Endometrial microvascular endothelial cells (primary cell): ENCODE measurements around the gene TUBB4B. TPM values are rescaled to one million over a fixed set of nuclear protein-coding genes. Genes with fewer than 3 reads are reported as not detected.

Source experiments
- in situ Hi-C: cut with HindIII; loops from 2 replicates; pipeline ENCODE4 v1.10.0; 2017; ENCODE audit warnings: low sequenced_read_pairs, low pct_unique_long_range_greater_than_20kb; ENCODE audit errors: inconsistent ontology term
- total RNA-seq: library from RNA; depleted of rRNA; stranded (reverse); fragments of >200 nt; gene quantifications from one replicate; pipeline ENCODE4 v1.2.3, GENCODE V29; 2015; ENCODE audit errors: inconsistent ontology term

The TUBB4B gene
- total RNA-seq, 1 donor from 2014 or later, result 1,061 TPM

- in situ Hi-C loops, result no loop called here
Observed at GRCh38 chr9:137223078-137223970, 17.8 kb upstream of the TUBB4B start.

GRCh38 chr9:137224830-137225694, 16.0 kb upstream of the TUBB4B start, which contains the start of gene CYSRT1:
Gene CYSRT1 (plus strand): TSS chr9:137225174. CDS start chr9:137225622, 448 bp downstream.
- in situ Hi-C loops, result no loop called here

- in situ Hi-C loops, result no loop called here
Observed at GRCh38 chr9:137225699-137226331, 15.3 kb upstream of the TUBB4B start.

GRCh38 chr9:137226338-137227053, 14.6 kb upstream of the TUBB4B start:
- in situ Hi-C loops, result no loop called here

- in situ Hi-C loops, result no loop called here
Observed at GRCh38 chr9:137227054-137227852, 13.8 kb upstream of the TUBB4B start, which contains the start of gene RNF224. Gene RNF224 (plus strand): TSS chr9:137227502. CDS start chr9:137228336, 834 bp downstream.

- in situ Hi-C loops, result no loop called here
Observed at GRCh38 chr9:137227853-137228505, 13.1 kb upstream of the TUBB4B start.

GRCh38 chr9:137228506-137228967, 12.6 kb upstream of the TUBB4B start:
- in situ Hi-C loops, result no loop called here

- in situ Hi-C loops, result no loop called here
Observed at GRCh38 chr9:137228968-137229896, 11.9 kb upstream of the TUBB4B start.

- in situ Hi-C loops, result no loop called here
Observed at GRCh38 chr9:137229903-137230704, 11.0 kb upstream of the TUBB4B start.

GRCh38 chr9:137230705-137231371, 10.2 kb upstream of the TUBB4B start, which contains the start of gene SLC34A3:
Gene SLC34A3 (plus strand): TSS chr9:137230901. CDS start chr9:137231703, 802 bp downstream.
- in situ Hi-C loops, result no loop called here

GRCh38 chr9:137231372-137232039, 9.6 kb upstream of the TUBB4B start:
- in situ Hi-C loops, result no loop called here

GRCh38 chr9:137232101-137232500, 9.0 kb upstream of the TUBB4B start:
- in situ Hi-C loops, result no loop called here

GRCh38 chr9:137232510-137232909, 8.6 kb upstream of the TUBB4B start:
- in situ Hi-C loops, result no loop called here
